GM19468 (cell line): ENCODE measurements around the gene EGLN2.
"Not testable (repeated sequence)": the region's sequence is repeated elsewhere in the genome, so short reads cannot be mapped to it uniquely, and the experiment has no call there.

ENCODE experiments used
- ATAC-seq: cut with Tn5 transposase; IDR thresholded peaks from one replicate; pipeline ENCODE4 v1.9.1; 2021; ENCODE audit warnings: mild to moderate bottlenecking, moderate library complexity, moderate number of reproducible peaks; ENCODE audit not compliant: unreplicated experiment; ENCODE audit errors: extremely low read depth

EGLN2 gene

GRCh38 chr19:40800997-40801377, 2.0 kb downstream of the EGLN2 start:
- no peak for ATAC-seq

DNA sequence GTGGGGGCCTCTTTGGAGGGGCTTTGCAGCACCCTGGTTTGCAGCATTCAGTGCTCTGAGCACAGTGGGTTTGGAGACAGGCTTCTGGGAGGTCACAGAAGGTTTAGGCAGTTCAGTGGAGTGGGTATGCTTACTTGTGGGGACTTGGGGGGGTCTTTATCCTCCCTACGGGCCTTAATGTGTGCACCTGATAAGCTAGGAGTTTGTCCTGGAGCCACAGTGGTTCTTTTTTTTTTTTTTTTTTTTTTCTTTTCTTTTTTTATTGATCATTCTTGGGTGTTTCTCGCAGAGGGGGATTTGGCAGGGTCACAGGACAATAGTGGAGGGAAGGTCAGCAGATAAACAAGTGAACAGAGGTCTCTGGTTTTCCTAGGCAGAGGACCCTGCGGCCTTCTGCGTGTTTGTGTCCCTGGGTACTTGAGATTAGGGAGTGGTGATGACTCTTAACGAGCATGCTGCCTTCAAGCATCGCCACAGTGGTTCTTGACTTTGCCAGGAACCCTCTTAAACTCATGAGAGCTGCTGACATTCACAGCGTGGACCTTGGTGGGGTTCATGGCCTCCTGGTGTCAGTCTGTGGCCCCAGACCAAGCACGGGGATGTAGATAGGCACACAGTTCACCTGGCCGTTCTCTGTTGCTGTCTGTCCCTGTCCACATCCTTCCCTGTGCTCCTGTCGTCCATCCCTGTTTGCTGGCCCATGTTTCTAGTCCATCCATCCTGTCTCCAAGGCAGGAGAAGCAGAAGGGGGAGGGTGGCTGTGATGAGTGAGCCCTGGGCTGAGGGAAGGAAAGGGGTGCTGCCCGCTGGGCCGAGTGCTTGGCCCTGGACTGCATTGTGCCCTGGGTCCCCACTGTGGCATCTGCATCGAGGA, 2.7 kb downstream of the EGLN2 start:
- no peak for ATAC-seq

DNA sequence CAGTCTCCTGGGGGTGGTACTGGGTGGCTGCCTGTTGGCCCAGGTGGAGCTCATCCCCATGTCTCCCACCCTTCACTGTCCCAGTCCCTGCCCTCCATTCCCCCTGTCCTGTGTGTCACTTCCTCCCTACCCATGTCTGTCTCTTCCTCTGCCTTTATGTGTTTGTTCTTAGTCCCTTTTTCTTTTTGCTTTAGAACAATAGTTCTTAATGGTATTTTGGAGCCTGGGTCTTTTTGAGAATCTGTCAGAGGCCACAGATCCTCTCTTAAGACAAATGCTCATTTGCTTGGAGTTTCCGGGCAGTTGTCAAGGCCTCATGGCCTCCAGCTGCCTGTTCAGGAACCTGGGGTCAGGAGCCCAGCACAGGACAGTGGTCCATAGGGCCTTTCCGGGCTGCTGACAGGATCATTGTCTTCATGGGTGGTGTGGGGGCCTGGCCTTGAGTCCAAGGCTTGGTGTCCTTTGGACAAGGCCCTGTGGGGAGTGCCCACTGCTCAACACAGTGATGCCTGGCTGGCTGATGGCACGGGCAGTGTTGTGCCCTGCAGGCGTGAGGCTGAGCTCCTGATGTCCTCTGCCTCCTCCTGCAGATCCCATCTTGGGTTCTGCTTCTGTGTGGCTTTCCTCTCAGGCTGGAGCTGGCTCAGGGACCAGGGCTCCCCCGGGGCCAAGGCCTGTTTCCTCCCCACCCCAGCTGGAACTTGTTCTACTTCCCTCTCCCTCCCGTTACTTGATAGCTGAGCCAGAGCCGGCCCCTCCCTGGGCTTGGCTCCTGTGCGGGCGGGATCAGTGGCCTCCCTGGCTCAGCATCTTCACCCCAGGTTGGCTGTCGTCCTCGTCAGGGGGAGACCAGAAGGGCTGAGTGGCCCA, 3.5 kb downstream of the EGLN2 start:
- ATAC-seq: no peak

DNA sequence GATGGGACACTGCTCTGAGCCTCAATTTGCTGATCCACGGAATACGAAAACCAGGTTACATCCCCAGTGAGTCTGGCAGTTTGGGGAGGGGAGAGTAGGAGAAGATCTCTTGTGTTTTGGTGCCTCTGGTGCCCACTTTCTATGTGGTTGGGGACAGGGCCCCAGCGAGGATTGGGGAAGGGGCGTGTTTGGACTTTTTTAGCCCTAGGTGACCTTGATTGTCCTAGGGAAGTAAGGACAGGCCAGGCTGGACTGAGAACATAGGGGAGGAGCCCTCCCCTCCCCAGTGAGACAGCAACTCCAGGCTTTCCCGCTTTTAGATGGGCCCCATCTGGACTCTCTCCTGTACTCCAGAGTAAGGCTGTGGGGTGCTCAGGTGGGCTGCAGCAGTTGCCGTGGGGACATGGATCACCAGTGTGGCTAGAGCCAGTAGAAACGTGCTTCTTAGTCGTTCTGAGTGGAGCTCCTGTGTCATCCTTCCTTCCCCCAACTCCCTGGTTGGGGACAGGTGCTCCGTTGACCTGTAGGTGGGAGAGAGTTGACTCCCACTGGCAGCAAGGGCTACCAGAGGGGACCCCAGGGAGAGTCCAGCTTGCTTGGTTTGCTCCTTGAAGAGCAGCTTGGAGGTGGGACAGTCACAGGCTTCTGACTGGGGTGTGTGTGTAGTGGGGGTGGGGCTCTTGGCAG, 4.3 kb downstream of the EGLN2 start:
- no peak for ATAC-seq

DNA sequence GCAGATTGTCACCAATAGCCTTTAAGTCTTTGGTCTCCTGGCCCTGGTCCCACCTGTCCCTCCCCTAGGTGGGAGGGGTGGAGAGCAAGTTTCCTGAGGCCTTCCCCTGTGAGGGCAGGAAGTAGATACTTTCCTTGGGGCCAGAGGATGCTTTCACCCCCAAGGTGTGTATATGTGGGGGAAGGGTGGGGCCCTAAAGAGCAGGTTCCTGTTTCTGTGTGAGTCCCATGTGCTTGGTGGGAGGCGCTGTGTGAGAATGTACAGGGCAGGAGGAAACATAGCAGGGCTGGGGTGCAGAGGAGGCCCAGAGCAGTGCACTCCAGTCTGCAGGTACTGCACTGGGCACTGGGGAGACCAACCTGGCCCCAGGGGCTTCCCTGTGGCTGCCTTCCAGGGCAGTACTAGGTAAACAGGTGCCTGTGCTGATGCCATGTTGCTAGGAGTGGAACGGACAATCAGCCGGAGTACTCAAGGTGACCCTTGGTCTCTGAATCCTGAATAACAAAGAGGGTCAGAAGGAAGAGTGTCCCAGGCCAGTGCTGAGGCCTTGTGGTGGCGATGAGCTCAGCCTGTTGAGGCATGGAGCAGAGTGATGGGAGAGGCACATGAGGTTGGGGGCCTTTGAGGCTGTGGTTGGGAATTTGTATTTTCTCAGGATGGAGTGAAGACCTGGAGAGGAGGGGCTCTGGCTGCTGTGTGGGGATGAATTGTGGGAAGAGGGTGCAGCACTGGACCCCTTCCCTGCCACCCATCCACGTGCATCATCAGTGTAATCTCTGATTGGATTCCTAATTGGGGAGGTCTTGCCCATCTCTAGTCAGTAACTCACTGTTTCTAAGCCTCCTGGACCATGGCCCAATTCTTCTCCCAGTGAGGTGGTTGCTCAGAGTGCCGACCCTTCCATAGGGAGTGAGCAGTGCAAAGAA, 5.1 kb downstream of the EGLN2 start:
- no peak for ATAC-seq

- no peak for ATAC-seq
Measured at GRCh38 chr19:40804783-40805242, 5.8 kb downstream of the EGLN2 start.

- ATAC-seq: no peak
Measured at GRCh38 chr19:40805258-40805868, 6.4 kb downstream of the EGLN2 start.

DNA sequence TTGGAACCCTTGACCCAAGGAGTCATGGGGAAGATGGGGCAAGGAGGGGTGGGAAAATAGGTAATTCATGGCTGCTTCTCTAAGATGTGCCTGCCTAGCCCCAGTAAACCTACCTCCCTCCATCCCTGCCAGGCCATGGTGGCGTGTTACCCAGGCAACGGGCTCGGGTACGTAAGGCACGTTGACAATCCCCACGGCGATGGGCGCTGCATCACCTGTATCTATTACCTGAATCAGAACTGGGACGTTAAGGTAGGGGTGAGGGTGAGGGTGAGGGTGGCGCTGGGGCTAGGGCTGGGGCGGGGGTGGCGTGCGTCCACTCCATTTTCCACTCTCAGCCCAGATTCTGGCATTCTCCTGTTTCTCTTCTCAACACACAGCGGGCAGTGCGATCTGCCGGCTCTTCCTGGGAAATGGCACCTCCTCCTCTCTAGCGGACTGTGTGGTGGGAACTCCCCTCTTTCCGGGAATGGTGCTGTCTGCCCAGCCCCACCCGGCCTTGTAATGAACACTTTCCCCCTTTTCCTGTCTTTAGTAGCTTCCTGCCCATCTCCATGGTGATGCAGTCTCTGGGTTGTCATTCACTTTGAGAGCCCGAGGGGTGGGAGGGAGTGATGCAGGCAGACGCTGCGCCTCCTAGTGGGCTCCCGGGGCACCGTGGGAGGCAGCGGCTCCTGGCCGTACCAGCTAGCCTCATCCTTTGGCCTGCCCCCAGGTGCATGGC, 7.6 kb downstream of the EGLN2 start:
- no peak for ATAC-seq

DNA sequence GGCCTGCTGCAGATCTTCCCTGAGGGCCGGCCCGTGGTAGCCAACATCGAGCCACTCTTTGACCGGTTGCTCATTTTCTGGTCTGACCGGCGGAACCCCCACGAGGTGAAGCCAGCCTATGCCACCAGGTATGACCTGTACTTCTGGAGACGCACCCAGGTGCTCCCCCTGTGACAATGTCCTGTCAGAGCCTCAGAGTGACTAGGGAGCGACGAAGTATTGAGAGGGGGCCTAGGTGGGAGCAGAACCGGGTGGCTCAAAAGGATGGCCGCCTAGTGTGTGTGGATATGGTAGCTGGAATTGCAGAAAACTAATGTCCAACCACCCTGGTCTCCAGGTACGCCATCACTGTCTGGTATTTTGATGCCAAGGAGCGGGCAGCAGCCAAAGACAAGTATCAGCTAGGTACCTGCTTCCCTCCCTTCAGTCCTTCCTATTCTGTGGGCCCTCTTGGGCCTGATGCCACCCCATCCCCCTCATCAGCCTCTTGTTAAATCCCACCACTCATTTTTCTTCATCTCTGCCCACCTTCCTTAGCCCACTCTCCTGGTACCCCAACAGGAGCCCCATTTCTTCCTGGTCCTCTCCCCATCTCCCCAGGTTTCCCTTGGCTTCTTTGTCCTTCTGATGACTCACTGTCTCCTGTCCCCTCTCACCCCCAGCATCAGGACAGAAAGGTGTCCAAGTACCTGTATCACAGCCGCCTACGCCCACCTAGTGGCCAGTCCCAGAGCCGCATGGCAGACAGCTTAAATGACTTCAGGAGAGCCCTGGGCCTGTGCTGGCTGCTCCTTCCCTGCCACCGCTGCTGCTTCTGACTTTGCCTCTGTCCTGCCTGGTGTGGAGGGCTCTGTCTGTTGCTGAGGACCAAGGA, 8.4 kb downstream of the EGLN2 start:
- ATAC-seq: no peak

- ATAC-seq: no peak
Measured at GRCh38 chr19:40808021-40808325, 9.0 kb downstream of the EGLN2 start.

DNA sequence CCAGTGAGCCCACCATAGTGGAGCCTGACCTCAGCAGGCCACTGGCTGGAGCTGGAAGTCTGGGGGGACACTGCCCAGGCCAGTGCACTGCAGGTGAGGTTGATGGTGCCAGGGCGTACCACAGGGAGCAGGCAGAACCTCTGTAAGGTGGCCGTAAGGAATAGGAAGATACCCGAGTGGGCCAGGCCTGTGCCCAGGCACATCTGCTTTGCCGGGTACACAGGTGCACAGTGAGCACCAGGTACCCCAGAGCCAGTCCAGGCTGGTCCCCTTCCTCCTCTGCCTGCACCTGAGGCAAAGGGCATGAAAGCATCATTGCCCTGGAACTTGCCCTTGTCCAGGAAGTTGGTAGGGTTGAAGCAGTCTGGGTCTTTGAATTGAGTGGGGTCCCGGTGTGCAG, 9.5 kb downstream of the EGLN2 start:
- ATAC-seq: no peak

GRCh38 chr19:40809358-40810086, 10.5 kb downstream of the EGLN2 start:
- ATAC-seq: no peak

- no peak for ATAC-seq
Measured at GRCh38 chr19:40810160-40810559, 11.2 kb downstream of the EGLN2 start.

DNA sequence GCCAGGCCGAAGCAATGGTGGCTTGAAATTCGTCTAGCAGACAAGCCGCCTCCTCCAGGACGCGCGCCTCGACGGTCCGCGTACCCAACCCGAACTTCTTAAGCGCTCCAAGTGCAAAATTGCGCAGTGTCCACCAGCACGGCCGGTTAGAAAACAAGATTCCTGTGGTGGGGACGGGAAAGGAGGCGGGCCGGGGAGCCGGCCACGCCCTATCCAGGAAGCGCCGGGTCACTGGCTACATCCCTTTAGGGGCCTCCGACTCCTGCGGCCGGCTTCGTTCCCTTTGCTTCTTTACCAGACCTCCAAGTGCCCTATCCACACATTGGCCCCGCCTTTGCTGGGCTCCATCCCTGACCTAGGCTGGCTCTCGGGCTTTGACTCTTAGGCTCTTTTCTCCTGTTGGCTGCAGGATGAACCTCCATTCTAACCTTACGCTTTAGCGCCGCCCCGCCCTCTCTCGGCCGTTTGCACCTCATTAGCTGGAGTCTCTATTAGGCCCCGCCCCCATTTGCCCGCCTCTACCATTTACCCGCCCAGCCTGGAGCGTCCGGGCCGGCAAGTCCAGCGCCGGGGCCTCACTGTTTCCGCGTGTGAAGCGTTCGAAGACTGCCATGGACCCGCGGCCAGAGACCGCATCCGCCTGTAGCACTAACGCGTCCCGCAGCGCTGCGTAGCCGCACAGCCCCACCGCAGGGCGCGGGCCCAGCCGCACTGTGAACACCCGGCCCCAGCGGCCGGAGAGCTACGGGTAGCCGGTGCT, 11.8 kb downstream of the EGLN2 start:
- not testable (repeated sequence) for ATAC-seq

DNA sequence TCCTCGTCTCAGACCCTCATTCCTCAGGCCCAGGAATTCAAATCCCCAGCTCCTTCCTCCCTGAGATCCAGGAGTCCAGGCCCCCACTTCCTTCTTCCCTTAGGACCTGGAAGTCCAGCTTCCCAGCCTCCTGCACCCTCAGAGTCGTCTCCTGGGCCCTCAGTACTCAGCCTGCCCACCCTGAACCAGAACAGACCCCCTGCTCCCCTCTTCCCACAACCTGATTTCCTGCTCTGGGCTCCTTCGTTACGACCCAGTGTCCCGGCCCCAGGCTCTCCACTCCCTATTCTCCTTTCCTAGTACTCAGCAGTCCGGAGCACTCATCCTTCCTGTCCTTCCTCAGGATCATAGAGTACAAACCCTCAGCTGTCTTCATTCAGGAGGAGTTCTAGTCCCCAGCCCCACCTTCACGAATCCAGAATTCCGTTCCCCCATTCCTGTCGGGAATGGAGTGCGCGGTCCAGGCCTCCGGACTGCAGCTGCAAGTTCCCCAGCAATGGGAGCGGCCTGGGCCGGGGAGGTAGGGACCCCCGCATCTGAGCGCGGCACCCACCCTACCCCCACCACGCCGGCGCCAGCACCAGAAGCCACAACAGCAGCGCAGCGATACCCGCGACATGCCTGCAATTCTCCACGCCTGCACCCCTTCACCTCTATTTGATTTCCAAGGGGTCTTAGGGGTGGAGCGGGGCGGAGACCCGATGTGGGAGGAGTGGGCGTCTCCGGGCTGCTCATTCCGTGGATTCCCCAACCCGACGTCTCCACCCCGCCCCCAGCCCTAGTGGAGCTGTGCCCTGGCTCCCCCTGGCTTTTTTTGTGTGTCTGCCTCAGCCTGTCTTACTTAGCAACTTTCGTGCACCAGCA, 12.7 kb downstream of the EGLN2 start:
- no peak for ATAC-seq
